Activated CD8-positive, alpha-beta memory T cell treated with anti-CD3 and anti-CD28 coated beads, Interleukin-2, amount 50 U/mL, for 1 hour (primary cell): ENCODE data around the gene CCL18.
A peak's percentile ranks its signal among the peaks of the same experiment; 100 is the strongest.
"Not testable (repeated sequence)": the region's sequence is repeated elsewhere in the genome, so short reads cannot be mapped to it uniquely, and the experiment has no call there.

Experiments used
- DNase-seq: peaks from one replicate; pipeline ENCODE4 v3.0.0-alpha.2; 2020; ENCODE audit errors: extremely low read depth

Gene CCL18

GRCh38 chr17:36071751-36072150 is 7.7 kb downstream of the CCL18 start:
- DNase-seq, result no peak

GRCh38 chr17:36072431-36073121 is 8.5 kb downstream of the CCL18 start:
- DNase-seq, result no peak

- DNase-seq, result no peak
Observed at GRCh38 chr17:36074365-36074764, 10.3 kb downstream of the CCL18 start.

GRCh38 chr17:36081681-36082471 is 17.8 kb downstream of the CCL18 start:
- not testable (repeated sequence) for DNase-seq

GRCh38 chr17:36082482-36083120 is 18.5 kb downstream of the CCL18 start:
- peak; percentile 38 for DNase-seq

- DNase-seq, result not testable (repeated sequence)
Observed at GRCh38 chr17:36083691-36084090, 19.6 kb downstream of the CCL18 start.

GRCh38 chr17:36085765-36086164 is 21.7 kb downstream of the CCL18 start:
- no peak for DNase-seq

- DNase-seq, result no peak
Observed at GRCh38 chr17:36086791-36087190, 22.7 kb downstream of the CCL18 start.

GRCh38 chr17:36087471-36087870 is 23.4 kb downstream of the CCL18 start:
- DNase-seq, result not testable (repeated sequence)

- not testable (repeated sequence) for DNase-seq
Observed at GRCh38 chr17:36087897-36088572, 24.0 kb downstream of the CCL18 start.

GRCh38 chr17:36088670-36089338 is 24.7 kb downstream of the CCL18 start:
- no peak for DNase-seq

- no peak for DNase-seq
Observed at GRCh38 chr17:36089339-36089865, 25.3 kb downstream of the CCL18 start.

GRCh38 chr17:36089888-36090836 is 26.1 kb downstream of the CCL18 start, which contains the start of gene CCL3:
Gene CCL3, minus strand, starts transcription at chr17:36090143. Its CDS starts 85 bp downstream, at chr17:36090058.
- no peak for DNase-seq

GRCh38 chr17:36092230-36092629 is 28.2 kb downstream of the CCL18 start:
- DNase-seq, result no peak

- not testable (repeated sequence) for DNase-seq
Observed at GRCh38 chr17:36092715-36093114, 28.6 kb downstream of the CCL18 start.

- DNase-seq, result no peak
Observed at GRCh38 chr17:36094232-36094631, 30.2 kb downstream of the CCL18 start.

GRCh38 chr17:36094746-36095145 is 30.7 kb downstream of the CCL18 start:
- no peak for DNase-seq

- DNase-seq, result no peak
Observed at GRCh38 chr17:36095992-36096391, 31.9 kb downstream of the CCL18 start.

GRCh38 chr17:36099004-36099403 is 34.9 kb downstream of the CCL18 start:
- DNase-seq, result not testable (repeated sequence)

- DNase-seq, result peak; percentile 11
Observed at GRCh38 chr17:36103401-36103975, 39.4 kb downstream of the CCL18 start, which contains the start of gene CCL4. Gene CCL4, plus strand, starts transcription at chr17:36103827. Its CDS starts 79 bp downstream, at chr17:36103906.
